Measurements from ENCODE around the gene CCPG1. TPM values are rescaled to one million over a fixed set of nuclear protein-coding genes. Genes with fewer than 3 reads are reported as not detected.

Gene CCPG1
- polyA plus RNA-seq, 1 donor from 2014 or later: 64.2 TPM

DNA sequence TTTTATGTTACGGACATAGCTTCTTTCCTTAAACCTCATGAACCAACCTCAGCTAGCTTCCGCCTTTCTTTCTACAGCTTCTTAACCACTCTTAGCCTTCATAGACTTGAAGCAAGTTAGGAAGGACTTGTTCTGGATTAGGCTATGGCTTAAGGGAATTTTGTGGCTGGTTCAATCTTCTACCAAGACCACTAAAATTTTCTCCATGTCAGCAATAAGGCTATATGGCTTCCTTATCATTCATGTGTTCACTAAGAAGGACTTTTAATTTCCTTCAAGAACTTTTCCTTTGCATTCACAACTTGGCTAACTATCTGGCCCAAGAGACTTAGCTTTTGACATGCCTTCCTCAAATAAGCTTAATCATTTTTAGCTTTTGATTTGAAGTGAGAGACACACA is 24.5 kb downstream of the CCPG1 start:
- H3F3A ChIP-seq (ENCODE audit: insufficient read depth, low read length, poor library complexity, severe bottlenecking): no peaks in the 10 kb centered on the region
- no peak overlapping the region for H3K9ac ChIP-seq (ENCODE audit: low read length)
- H4K20me1 ChIP-seq (ENCODE audit: insufficient read depth): no peaks in the 10 kb centered on the region
- H3K79me2 ChIP-seq (replicated peaks; ENCODE audit: insufficient read depth, low read length): no peaks in the 10 kb centered on the region
- H3K36me3 ChIP-seq (ENCODE audit: insufficient read depth, low read length): no peaks in the 10 kb centered on the region
- H3K27me3 ChIP-seq (ENCODE audit: insufficient read depth, low read depth, low read length): no peaks in the 10 kb centered on the region
- TF ChIP-seq POLR2AphosphoS5 (IDR thresholded peaks at IDR 0.05): no peak
- no peak for TF ChIP-seq EZH2 (IDR thresholded peaks at IDR 0.05; ENCODE audit: borderline replicate concordance, insufficient read depth, low read length, poor library complexity, severe bottlenecking)
- TF ChIP-seq TAF1 (IDR thresholded peaks at IDR 0.05; ENCODE audit: low read depth): no peak
- TF ChIP-seq SMC3 (conservative IDR thresholded peaks at IDR 0.05; ENCODE audit: poor library complexity): no peak
- TF ChIP-seq, protein P1, sequence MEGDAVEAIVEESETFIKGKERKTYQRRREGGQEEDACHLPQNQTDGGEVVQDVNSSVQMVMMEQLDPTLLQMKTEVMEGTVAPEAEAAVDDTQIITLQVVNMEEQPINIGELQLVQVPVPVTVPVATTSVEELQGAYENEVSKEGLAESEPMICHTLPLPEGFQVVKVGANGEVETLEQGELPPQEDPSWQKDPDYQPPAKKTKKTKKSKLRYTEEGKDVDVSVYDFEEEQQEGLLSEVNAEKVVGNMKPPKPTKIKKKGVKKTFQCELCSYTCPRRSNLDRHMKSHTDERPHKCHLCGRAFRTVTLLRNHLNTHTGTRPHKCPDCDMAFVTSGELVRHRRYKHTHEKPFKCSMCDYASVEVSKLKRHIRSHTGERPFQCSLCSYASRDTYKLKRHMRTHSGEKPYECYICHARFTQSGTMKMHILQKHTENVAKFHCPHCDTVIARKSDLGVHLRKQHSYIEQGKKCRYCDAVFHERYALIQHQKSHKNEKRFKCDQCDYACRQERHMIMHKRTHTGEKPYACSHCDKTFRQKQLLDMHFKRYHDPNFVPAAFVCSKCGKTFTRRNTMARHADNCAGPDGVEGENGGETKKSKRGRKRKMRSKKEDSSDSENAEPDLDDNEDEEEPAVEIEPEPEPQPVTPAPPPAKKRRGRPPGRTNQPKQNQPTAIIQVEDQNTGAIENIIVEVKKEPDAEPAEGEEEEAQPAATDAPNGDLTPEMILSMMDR (IDR thresholded peaks at IDR 0.05; ENCODE audit: poor library complexity, severe bottlenecking): no peak
- no peak for TF ChIP-seq EP300 (conservative IDR thresholded peaks at IDR 0.05; ENCODE audit: poor library complexity, severe bottlenecking)
- no peak for TF ChIP-seq MXI1 (conservative IDR thresholded peaks at IDR 0.05; ENCODE audit: poor library complexity, severe bottlenecking)
- no peak overlapping the region for H2AFZ ChIP-seq (ENCODE audit: low read depth, low read length)
- no peak overlapping the region for H3K27ac ChIP-seq (ENCODE audit: low read length)
- no peak overlapping the region for H3K4me3 ChIP-seq (ENCODE audit: low read length)
- no peaks in the 10 kb centered on the region for H3K9me2 ChIP-seq (ENCODE audit: insufficient read depth, low read length)
- no peaks in the 10 kb centered on the region for H3K9me3 ChIP-seq (ENCODE audit: low read length)
- no peak overlapping the region for H3K4me2 ChIP-seq (ENCODE audit: low read length)

DNA sequence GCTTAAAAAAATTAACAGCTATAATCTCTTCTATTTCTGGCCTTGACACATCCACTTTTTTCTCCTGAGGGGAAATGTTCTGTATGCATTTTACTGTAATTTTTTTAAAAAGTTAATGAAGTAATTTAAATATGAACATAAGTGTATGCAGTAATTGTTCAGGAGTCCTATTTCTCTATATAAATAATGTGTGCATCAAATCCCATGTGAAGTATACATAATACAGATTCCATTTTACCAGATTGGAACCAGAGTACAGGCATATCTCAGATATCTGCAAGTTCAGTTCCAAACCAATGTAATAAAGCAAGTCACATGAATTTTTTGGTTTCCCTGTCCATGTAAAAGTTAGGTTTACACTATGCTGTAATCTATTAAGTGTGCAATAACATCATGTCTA is 26.6 kb downstream of the CCPG1 start:
- Histone ChIP-seq H3K4me3 (ENCODE audit: low read length) (no peak overlapping the region), H3K36me3 (ENCODE audit: insufficient read depth, low read length) (peaks cover 6% of the 10 kb centered on the region), H3K27ac (ENCODE audit: low read length) (no peak overlapping the region), H3K9me3 (ENCODE audit: low read length) (no peaks in the 10 kb centered on the region), H3K9ac (ENCODE audit: low read length) (no peak overlapping the region), H3K79me2 (replicated peaks; ENCODE audit: insufficient read depth, low read length) (no peaks in the 10 kb centered on the region), H3K4me2 (ENCODE audit: low read length) (no peak overlapping the region), H3F3A (ENCODE audit: insufficient read depth, low read length, poor library complexity, severe bottlenecking) (no peaks in the 10 kb centered on the region), H4K20me1 (ENCODE audit: insufficient read depth) (no peaks in the 10 kb centered on the region), H3K27me3 (ENCODE audit: insufficient read depth, low read depth, low read length) (no peaks in the 10 kb centered on the region), H3K9me2 (ENCODE audit: insufficient read depth, low read length) (no peaks in the 10 kb centered on the region), H2AFZ (ENCODE audit: low read depth, low read length) (no peak overlapping the region)
- TF ChIP-seq SMC3 (conservative IDR thresholded peaks at IDR 0.05; ENCODE audit: poor library complexity) (no peak), EP300 (conservative IDR thresholded peaks at IDR 0.05; ENCODE audit: poor library complexity, severe bottlenecking) (no peak), EZH2 (IDR thresholded peaks at IDR 0.05; ENCODE audit: borderline replicate concordance, insufficient read depth, low read length, poor library complexity, severe bottlenecking) (no peak), TAF1 (IDR thresholded peaks at IDR 0.05; ENCODE audit: low read depth) (no peak), POLR2AphosphoS5 (IDR thresholded peaks at IDR 0.05) (no peak)
- TF ChIP-seq, protein P1 (IDR thresholded peaks at IDR 0.05; ENCODE audit: poor library complexity, severe bottlenecking): no peak

DNA sequence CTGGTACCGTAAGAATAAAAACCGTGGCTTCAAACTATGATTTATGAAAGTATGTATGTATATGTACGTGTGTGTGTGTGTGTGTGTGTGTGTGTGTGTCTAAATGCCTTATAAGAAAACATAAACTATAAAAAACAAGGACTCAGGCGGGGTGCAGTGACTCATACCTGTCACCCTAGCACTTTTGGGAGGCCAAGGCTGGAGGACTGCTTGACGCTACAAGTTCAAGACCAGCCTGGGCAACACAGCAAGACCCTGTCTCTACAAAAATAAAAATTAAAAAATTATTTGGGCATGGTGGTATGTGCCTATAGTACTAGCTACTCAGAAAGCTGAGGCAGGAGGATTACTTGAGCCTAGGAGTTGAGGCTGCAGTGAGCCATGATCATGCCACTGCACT is 29.1 kb downstream of the CCPG1 start:
- H3K36me3 ChIP-seq (ENCODE audit: insufficient read depth, low read length): peaks cover 6% of the 10 kb centered on the region
- TF ChIP-seq EZH2 (IDR thresholded peaks at IDR 0.05; ENCODE audit: borderline replicate concordance, insufficient read depth, low read length, poor library complexity, severe bottlenecking): no peak
- TF ChIP-seq, protein P1 (IDR thresholded peaks at IDR 0.05; ENCODE audit: poor library complexity, severe bottlenecking): no peak
- no peak overlapping the region for H2AFZ ChIP-seq (ENCODE audit: low read depth, low read length)

More for the DNA sequence above, 29.1 kb downstream of the CCPG1 start:
- Histone ChIP-seq H3K9me3 (ENCODE audit: low read length) (no peaks in the 10 kb centered on the region), H4K20me1 (ENCODE audit: insufficient read depth) (no peaks in the 10 kb centered on the region), H3K27me3 (ENCODE audit: insufficient read depth, low read depth, low read length) (no peaks in the 10 kb centered on the region), H3K79me2 (replicated peaks; ENCODE audit: insufficient read depth, low read length) (no peaks in the 10 kb centered on the region), H3K27ac (ENCODE audit: low read length) (no peak overlapping the region), H3K4me3 (ENCODE audit: low read length) (no peak overlapping the region), H3F3A (ENCODE audit: insufficient read depth, low read length, poor library complexity, severe bottlenecking) (no peaks in the 10 kb centered on the region), H3K4me2 (ENCODE audit: low read length) (no peak overlapping the region), H3K9me2 (ENCODE audit: insufficient read depth, low read length) (no peaks in the 10 kb centered on the region), H3K9ac (ENCODE audit: low read length) (no peak overlapping the region)
